ENCODE data around the gene GNAL.

The GNAL gene

DNA sequence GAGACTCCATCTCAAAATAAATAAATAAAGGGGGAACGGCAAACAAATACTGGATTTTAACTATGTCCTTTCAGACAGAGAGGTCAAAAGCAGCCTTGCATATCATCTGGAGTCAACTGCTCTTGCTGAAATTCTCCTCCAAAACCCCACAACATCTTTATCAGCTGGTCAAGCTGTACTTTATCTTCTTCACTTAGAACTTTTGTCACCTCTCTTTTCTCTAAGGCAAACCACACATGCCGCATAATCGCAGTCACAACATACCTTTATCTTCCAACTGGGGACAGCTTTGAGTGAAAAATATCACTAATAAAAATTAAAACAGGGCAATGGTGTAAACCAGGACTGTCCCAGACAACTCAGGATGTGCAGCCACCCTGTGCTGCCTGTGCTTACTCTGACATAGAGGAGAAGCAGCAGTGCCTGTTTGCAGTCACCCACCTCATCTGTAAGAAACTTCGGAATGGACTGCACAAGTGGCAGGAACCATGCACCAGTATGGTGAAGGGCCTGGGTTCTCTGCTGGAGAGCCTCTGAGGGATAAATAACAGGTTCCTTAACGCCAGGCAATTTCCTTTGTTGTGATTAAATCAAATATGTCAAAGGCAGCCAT lies 212.9 kb downstream of the GNAL start:
- H3K27me3 ChIP-seq (ENCODE audit: low read length) = no peaks in the 10 kb centered on the region
- H3K9ac ChIP-seq (ENCODE audit: low read length) = no peak overlapping the region
- H2AFZ ChIP-seq (ENCODE audit: low read depth, low read length, severe bottlenecking) = no peak overlapping the region
- H3K9me3 ChIP-seq (ENCODE audit: insufficient read depth, low read length) = no peaks in the 10 kb centered on the region
- H3K9me2 ChIP-seq (replicated peaks; ENCODE audit: insufficient read depth, low read length) = no peaks in the 10 kb centered on the region
- H4K20me1 ChIP-seq (ENCODE audit: low read depth, low read length) = no peaks in the 10 kb centered on the region
- H3K4me3 ChIP-seq (ENCODE audit: insufficient read depth, low read length, poor library complexity, severe bottlenecking) = no peak overlapping the region
- TF ChIP-seq EZH2phosphoT487 (conservative IDR thresholded peaks at IDR 0.05; ENCODE audit: low read length) (no peak), CTCF (IDR thresholded peaks at IDR 0.05; ENCODE audit: insufficient read depth, low read length, poor library complexity, severe bottlenecking) (no peak)
- no peak overlapping the region for H3K27ac ChIP-seq (ENCODE audit: low read depth, low read length)
- H3F3A ChIP-seq (ENCODE audit: insufficient read depth) = no peaks in the 10 kb centered on the region
- H3K4me2 ChIP-seq (ENCODE audit: low read depth, low read length, poor library complexity, severe bottlenecking) = no peak overlapping the region
- no peaks in the 10 kb centered on the region for H3K79me2 ChIP-seq (ENCODE audit: insufficient read depth, low read length)
- no peaks in the 10 kb centered on the region for H3K36me3 ChIP-seq (ENCODE audit: low read length)

DNA sequence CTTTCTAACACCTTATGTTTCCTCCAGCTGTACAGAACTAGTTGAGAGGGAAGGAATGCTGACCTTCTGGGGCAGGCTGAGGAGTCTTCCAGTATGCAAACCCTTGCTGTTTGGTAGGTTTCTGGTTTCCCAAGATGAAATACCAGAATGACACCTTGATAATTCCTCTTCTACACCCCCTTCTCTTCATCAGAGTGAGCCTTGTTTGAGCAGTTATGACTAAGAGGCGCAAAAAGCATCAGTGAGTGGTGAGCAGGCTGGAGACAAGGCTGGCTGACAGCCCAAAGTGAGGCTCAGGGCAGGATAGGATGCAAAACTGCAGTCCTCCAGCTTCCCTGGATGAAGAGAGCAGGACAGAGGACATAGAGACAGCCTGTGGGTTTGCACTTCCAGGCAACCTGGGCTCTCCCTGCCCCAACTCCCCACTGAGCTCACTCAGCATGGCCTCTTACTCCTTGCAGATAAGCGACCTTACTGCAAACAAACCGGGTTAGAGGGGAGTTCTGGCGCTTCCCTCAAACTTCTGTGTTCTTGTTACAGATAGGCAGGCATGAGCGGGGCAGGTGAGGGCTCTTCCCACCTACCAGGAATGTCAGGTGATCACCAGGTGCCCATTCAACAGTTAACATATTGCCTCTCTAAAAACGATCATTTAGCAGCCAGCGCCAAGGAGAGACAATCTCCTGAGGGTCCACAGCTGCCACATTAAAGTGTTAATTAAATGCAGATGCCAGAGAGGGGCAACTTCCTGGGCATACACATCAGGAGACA lies 213.6 kb downstream of the GNAL start:
- H3K27ac ChIP-seq (ENCODE audit: low read depth, low read length) = no peak overlapping the region
- H3F3A ChIP-seq (ENCODE audit: insufficient read depth) = no peaks in the 10 kb centered on the region
- H3K9me3 ChIP-seq (ENCODE audit: insufficient read depth, low read length) = no peaks in the 10 kb centered on the region
- no peaks in the 10 kb centered on the region for H4K20me1 ChIP-seq (ENCODE audit: low read depth, low read length)
- no peak overlapping the region for H3K4me3 ChIP-seq (ENCODE audit: insufficient read depth, low read length, poor library complexity, severe bottlenecking)
- H3K9ac ChIP-seq (ENCODE audit: low read length) = no peak overlapping the region
- TF ChIP-seq EZH2phosphoT487 (conservative IDR thresholded peaks at IDR 0.05; ENCODE audit: low read length) (no peak), CTCF (IDR thresholded peaks at IDR 0.05; ENCODE audit: insufficient read depth, low read length, poor library complexity, severe bottlenecking) (no peak)
- H3K4me2 ChIP-seq (ENCODE audit: low read depth, low read length, poor library complexity, severe bottlenecking) = no peak overlapping the region
- 0 out of 2 replicates have a peak, but pooled peaks cover 2% of the 10 kb centered on the region for H3K79me2 ChIP-seq (ENCODE audit: insufficient read depth, low read length)
- H3K27me3 ChIP-seq (ENCODE audit: low read length) = no peaks in the 10 kb centered on the region
- H2AFZ ChIP-seq (ENCODE audit: low read depth, low read length, severe bottlenecking) = no peak overlapping the region
- H3K36me3 ChIP-seq (ENCODE audit: low read length) = no peaks in the 10 kb centered on the region
- no peaks in the 10 kb centered on the region for H3K9me2 ChIP-seq (replicated peaks; ENCODE audit: insufficient read depth, low read length)

DNA sequence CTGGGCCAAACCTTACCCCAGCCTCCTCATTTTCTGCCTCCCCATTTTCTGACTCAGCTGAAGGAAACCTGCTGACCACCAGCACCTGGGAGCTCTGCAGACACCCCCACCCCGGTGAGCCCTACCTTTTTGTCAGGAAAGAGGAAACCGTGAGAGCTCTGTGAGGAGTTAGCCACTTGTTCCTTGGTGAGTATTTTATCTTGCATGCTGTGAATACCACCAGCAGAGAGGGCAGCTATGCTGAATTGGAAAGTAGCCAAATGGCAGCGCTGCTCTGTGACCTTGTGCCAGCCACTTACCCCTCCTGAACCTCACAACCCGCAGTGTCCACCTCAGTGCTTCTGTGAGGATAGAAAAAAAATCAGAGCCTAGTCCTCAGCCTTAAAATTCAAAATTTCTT lies 216.5 kb downstream of the GNAL start:
- Histone ChIP-seq H3K27ac (ENCODE audit: low read depth, low read length) (no peak overlapping the region), H3K27me3 (ENCODE audit: low read length) (no peaks in the 10 kb centered on the region), H4K20me1 (ENCODE audit: low read depth, low read length) (no peaks in the 10 kb centered on the region), H3K9me2 (replicated peaks; ENCODE audit: insufficient read depth, low read length) (no peaks in the 10 kb centered on the region), H3K9me3 (ENCODE audit: insufficient read depth, low read length) (no peaks in the 10 kb centered on the region), H3K36me3 (ENCODE audit: low read length) (no peaks in the 10 kb centered on the region), H3K4me2 (ENCODE audit: low read depth, low read length, poor library complexity, severe bottlenecking) (no peak overlapping the region), H2AFZ (ENCODE audit: low read depth, low read length, severe bottlenecking) (no peak overlapping the region), H3F3A (ENCODE audit: insufficient read depth) (peaks cover 9% of the 10 kb centered on the region; the same call in 1 of the 2 replicates), H3K79me2 (ENCODE audit: insufficient read depth, low read length) (0 out of 2 replicates have a peak, but pooled peaks cover 4% of the 10 kb centered on the region), H3K4me3 (ENCODE audit: insufficient read depth, low read length, poor library complexity, severe bottlenecking) (no peak overlapping the region), H3K9ac (ENCODE audit: low read length) (no peak overlapping the region)
- TF ChIP-seq CTCF (IDR thresholded peaks at IDR 0.05; ENCODE audit: insufficient read depth, low read length, poor library complexity, severe bottlenecking) = no peak
- no peak for TF ChIP-seq EZH2phosphoT487 (conservative IDR thresholded peaks at IDR 0.05; ENCODE audit: low read length)
